ENCODE measurements around the gene RNF212.
A peak's percentile ranks its signal among the peaks of the same experiment; 100 is the strongest.

Gene RNF212, protein sequence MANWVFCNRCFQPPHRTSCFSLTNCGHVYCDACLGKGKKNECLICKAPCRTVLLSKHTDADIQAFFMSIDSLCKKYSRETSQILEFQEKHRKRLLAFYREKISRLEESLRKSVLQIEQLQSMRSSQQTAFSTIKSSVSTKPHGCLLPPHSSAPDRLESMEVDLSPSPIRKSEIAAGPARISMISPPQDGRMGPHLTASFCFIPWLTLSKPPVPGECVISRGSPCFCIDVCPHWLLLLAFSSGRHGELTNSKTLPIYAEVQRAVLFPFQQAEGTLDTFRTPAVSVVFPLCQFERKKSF

DNA sequence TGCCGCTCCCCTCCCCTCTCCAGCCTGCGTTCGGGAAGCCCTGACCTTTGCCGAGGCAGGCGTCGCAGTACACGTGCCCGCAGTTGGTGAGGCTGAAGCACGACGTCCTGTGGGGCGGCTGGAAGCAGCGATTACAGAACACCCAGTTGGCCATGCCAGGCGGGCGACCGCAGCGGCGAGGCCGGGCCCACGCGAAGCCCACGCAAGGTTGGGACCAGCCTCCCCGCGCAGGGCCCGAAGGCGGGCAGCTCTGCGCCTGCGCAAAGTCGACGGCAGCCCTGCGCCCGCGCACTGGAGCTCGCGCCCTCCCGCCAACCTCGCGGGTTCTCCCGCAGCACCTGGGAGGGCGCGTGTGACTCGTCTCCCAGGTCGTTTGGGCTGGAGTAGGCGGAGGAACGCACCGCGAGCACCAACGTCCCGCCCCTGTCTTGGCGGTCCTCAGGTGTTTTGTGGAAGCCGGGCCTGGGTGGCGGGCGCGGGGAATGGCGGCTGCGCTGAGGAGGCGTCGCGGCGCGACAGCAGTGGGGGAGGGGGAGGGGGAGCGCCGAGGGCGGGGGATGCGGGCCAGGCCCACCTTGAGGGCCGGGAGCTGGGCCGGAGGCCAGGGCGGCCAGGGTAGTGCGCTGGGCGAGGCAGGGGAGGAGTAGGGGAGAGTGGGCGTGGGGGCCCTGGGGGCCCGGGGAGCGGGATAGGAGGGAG lies at the start of gene RNF212:
Gene RNF212 (minus strand): TSS at position 254 of the 699 bp plus-strand sequence. CDS start 100 bp downstream, at position 154.
- Histone ChIP-seq H3K4me3 (ENCODE audit: low read depth in 1 of 2, low read length in 2 of 2) (peak within 1 kb of the TSS in 1 of 2 donors; percentile 58), H3K27me3 (ENCODE audit: control insufficient read depth in 1 of 2, insufficient read depth in 2 of 2, low read length in 2 of 2) (peaks cover 6 to 8% of the 10 kb centered on the region in 2 donors), H3K27ac (ENCODE audit: low read depth, low read length) (no peak within 1 kb of the TSS), H3K36me3 (ENCODE audit: control insufficient read depth in 1 of 2, insufficient read depth in 2 of 2, low read length in 2 of 2) (no peaks in the 10 kb centered on the region), H3K9me3 (ENCODE audit: control insufficient read depth in 1 of 2, low read length in 2 of 2) (no peaks in the 10 kb centered on the region), H3K4me1 (ENCODE audit: control insufficient read depth in 1 of 2, insufficient read depth in 2 of 2, low read length in 2 of 2) (peaks cover 0 to 4% of the 10 kb centered on the region in 2 donors), H3K9ac (ENCODE audit: low read depth in 1 of 2, low read length in 2 of 2) (no peak within 1 kb of the TSS)

DNA sequence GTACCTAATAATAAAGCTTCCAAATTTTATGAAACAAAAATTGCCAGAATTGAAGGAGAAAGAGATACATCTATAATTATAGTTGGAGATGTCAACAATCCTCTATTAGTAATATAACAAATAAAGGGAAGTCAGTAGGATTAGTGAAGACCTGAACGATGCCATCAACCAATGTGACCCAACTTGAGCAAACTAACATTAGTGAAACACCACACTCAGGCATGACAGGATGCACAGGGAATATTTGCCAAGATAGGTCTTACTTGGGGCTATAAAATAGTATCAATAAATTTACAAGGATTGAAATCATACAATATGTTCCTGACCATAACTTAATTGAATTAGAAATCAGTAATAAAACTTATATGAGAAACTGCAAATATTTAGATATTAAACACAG lies 47.0 kb upstream of the RNF212 start:
- peaks cover 6% of the 10 kb centered on the region in 2 donors for H3K9me3 ChIP-seq (ENCODE audit: control insufficient read depth in 1 of 2, low read length in 2 of 2)
- H3K4me3 ChIP-seq (ENCODE audit: low read depth in 1 of 2, low read length in 2 of 2), result no peak overlapping the region
- no peaks in the 10 kb centered on the region for H3K36me3 ChIP-seq (ENCODE audit: control insufficient read depth in 1 of 2, insufficient read depth in 2 of 2, low read length in 2 of 2)
- no peak overlapping the region for H3K27ac ChIP-seq (ENCODE audit: low read depth, low read length)
- peaks cover 0 to 2% of the 10 kb centered on the region in 2 donors for H3K27me3 ChIP-seq (ENCODE audit: control insufficient read depth in 1 of 2, insufficient read depth in 2 of 2, low read length in 2 of 2)
- H3K4me1 ChIP-seq (ENCODE audit: control insufficient read depth in 1 of 2, insufficient read depth in 2 of 2, low read length in 2 of 2), result peaks cover 0 to 7% of the 10 kb centered on the region in 2 donors
- no peak overlapping the region for H3K9ac ChIP-seq (ENCODE audit: low read depth in 1 of 2, low read length in 2 of 2)

DNA sequence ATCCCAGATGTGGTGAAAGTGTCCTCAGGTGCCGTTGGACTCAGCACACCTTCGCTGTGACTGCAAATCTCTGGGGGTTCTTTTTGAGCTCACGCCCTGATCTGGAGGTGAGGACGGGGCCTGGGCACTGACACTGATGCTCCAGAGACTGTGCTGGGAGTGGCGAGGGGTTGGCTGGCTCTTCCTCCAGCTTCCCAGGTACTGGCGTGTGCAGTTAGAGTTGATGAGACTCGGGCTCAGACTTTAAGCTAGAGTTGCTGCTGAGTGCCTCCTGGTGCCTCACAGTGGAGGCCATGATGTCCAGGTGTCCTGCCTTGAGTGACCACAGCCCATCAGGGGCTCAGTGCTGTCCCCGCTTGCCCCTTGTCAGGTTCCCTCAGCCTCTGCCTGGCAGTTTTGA lies 42.7 kb upstream of the RNF212 start:
- Histone ChIP-seq H3K27me3 (ENCODE audit: control insufficient read depth in 1 of 2, insufficient read depth in 2 of 2, low read length in 2 of 2) (peaks cover 8 to 13% of the 10 kb centered on the region in 2 donors), H3K36me3 (ENCODE audit: control insufficient read depth in 1 of 2, insufficient read depth in 2 of 2, low read length in 2 of 2) (no peaks in the 10 kb centered on the region), H3K4me1 (ENCODE audit: control insufficient read depth in 1 of 2, insufficient read depth in 2 of 2, low read length in 2 of 2) (peaks cover 0 to 7% of the 10 kb centered on the region in 2 donors), H3K4me3 (ENCODE audit: low read depth in 1 of 2, low read length in 2 of 2) (no peak overlapping the region), H3K27ac (ENCODE audit: low read depth, low read length) (no peak overlapping the region), H3K9me3 (ENCODE audit: control insufficient read depth in 1 of 2, low read length in 2 of 2) (peaks cover 6% of the 10 kb centered on the region in 2 donors), H3K9ac (ENCODE audit: low read depth in 1 of 2, low read length in 2 of 2) (no peak overlapping the region)

DNA sequence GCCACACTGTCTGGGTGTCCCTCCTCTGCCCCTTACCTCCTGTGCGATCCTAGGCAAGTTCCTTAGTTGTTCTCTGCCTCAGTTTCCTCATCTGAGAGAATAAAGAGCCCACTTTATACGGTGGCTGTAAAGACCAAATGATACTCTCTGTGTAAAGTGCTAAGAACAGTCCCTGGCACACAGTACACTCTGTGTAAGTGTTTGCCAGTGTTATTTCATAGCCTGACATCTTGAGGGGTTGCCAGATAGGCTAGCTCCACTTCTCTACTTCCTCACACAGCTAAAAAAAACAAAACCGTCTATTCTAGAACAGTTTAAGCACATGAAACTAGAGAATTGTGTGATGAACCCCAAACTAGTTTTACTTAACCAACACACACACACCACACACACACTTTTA lies 42.0 kb upstream of the RNF212 start:
- H3K4me3 ChIP-seq (ENCODE audit: low read depth in 1 of 2, low read length in 2 of 2), result no peak overlapping the region

DNA sequence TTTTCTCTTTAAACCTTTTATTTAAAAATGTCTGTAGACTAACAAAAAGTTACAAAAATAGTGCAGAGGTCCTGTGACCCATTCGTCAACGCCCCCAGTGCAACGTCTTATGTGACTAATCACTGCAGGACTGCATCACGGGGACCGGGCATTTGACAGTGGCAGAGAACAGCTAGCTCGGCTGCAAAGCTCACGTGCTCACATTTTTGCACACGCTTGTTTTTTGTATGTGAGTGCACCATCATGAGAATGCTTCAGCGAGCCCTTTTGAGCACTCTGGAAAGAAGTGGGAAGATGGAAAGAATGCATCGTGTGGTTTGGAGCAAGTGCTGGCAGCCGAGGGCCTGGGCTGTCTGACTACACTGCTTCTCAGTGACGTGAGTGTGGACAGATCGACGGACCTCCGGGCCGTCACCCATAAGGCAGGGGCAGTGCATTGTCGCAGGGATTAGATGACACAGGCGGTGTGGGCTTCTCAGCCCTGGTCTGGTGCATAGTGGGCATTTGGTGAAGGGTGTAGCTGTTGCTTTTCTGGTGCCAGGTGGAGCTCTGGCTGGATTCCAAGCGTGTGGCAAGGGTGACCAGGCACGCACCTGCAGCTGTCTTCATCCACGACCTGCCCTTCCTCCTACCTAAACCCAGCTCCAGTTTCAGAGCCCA lies 41.3 kb upstream of the RNF212 start:
- Histone ChIP-seq H3K36me3 (ENCODE audit: control insufficient read depth in 1 of 2, insufficient read depth in 2 of 2, low read length in 2 of 2) (no peaks in the 10 kb centered on the region), H3K9ac (ENCODE audit: low read depth in 1 of 2, low read length in 2 of 2) (no peak overlapping the region), H3K4me3 (ENCODE audit: low read depth in 1 of 2, low read length in 2 of 2) (peak overlapping the region in 1 of 2 donors; percentile 14)

More for the DNA sequence above, 42.0 kb upstream of the RNF212 start:
- peaks cover 0 to 7% of the 10 kb centered on the region in 2 donors for H3K4me1 ChIP-seq (ENCODE audit: control insufficient read depth in 1 of 2, insufficient read depth in 2 of 2, low read length in 2 of 2)
- no peak overlapping the region for H3K27ac ChIP-seq (ENCODE audit: low read depth, low read length)
- peaks cover 6% of the 10 kb centered on the region in 2 donors for H3K9me3 ChIP-seq (ENCODE audit: control insufficient read depth in 1 of 2, low read length in 2 of 2)
- peaks cover 8 to 13% of the 10 kb centered on the region in 2 donors for H3K27me3 ChIP-seq (ENCODE audit: control insufficient read depth in 1 of 2, insufficient read depth in 2 of 2, low read length in 2 of 2)
- no peak overlapping the region for H3K9ac ChIP-seq (ENCODE audit: low read depth in 1 of 2, low read length in 2 of 2)
- H3K36me3 ChIP-seq (ENCODE audit: control insufficient read depth in 1 of 2, insufficient read depth in 2 of 2, low read length in 2 of 2), result no peaks in the 10 kb centered on the region

DNA sequence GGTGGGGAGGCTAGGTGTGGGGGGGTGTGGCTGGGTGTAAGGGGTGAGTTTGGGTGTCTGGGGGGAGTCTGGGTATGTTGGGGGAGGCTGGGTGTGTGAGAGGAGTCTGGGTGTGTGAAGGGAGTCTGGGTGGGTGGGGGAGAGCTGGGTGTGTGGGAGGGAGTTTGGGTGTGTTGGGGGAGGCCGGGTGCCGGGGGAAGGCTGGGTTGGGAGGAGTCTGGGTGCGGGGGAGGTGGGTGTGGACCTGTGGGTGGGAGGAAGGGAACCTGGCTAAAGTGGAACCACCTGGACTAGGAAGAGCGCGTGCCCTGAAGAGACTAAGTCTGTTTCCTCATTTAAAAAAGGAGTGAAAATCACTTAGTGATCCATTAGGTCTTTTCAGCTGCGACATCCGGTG lies 40.8 kb upstream of the RNF212 start:
- H3K36me3 ChIP-seq (ENCODE audit: control insufficient read depth in 1 of 2, insufficient read depth in 2 of 2, low read length in 2 of 2), result no peaks in the 10 kb centered on the region
- peaks cover 0 to 7% of the 10 kb centered on the region in 2 donors for H3K4me1 ChIP-seq (ENCODE audit: control insufficient read depth in 1 of 2, insufficient read depth in 2 of 2, low read length in 2 of 2)
- peaks cover 6% of the 10 kb centered on the region in 2 donors for H3K9me3 ChIP-seq (ENCODE audit: control insufficient read depth in 1 of 2, low read length in 2 of 2)
- no peak overlapping the region for H3K4me3 ChIP-seq (ENCODE audit: low read depth in 1 of 2, low read length in 2 of 2)
- peaks cover 8 to 13% of the 10 kb centered on the region in 2 donors for H3K27me3 ChIP-seq (ENCODE audit: control insufficient read depth in 1 of 2, insufficient read depth in 2 of 2, low read length in 2 of 2)
- no peak overlapping the region for H3K9ac ChIP-seq (ENCODE audit: low read depth in 1 of 2, low read length in 2 of 2)
- H3K27ac ChIP-seq (ENCODE audit: low read depth, low read length), result no peak overlapping the region

More for the DNA sequence above, 41.3 kb upstream of the RNF212 start:
- H3K9me3 ChIP-seq (ENCODE audit: control insufficient read depth in 1 of 2, low read length in 2 of 2), result peaks cover 6% of the 10 kb centered on the region in 2 donors
- peaks cover 8 to 13% of the 10 kb centered on the region in 2 donors for H3K27me3 ChIP-seq (ENCODE audit: control insufficient read depth in 1 of 2, insufficient read depth in 2 of 2, low read length in 2 of 2)
- H3K4me1 ChIP-seq (ENCODE audit: control insufficient read depth in 1 of 2, insufficient read depth in 2 of 2, low read length in 2 of 2), result peaks cover 0 to 7% of the 10 kb centered on the region in 2 donors
- H3K27ac ChIP-seq (ENCODE audit: low read depth, low read length), result no peak overlapping the region

DNA sequence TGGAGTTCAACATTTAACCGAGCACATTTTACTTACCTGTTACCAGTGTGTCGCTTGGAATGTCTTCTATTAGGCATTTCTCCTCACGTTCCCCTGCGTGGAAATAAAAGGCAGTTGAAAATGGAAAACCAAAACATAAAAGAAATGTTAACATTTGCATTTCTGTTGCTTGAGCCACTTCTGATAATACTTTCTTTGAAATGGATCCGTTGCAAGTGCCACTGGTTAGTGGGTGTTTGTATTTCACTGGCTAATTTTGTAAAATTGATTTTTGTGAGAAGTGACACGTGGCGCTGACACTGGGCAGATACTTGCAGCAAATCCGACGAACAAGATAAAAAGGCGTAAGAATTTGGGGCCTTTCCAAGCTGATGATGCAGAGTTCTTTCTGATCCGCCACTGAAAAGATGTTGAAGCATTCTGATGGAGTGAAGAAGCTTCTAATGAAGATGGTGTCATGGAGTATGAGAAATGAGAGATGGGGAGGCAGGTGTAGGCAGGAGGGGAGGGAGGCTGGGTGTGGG lies 40.3 kb upstream of the RNF212 start:
- H3K4me3 ChIP-seq (ENCODE audit: low read depth in 1 of 2, low read length in 2 of 2), result no peak overlapping the region
- no peaks in the 10 kb centered on the region for H3K36me3 ChIP-seq (ENCODE audit: control insufficient read depth in 1 of 2, insufficient read depth in 2 of 2, low read length in 2 of 2)
- no peak overlapping the region for H3K27ac ChIP-seq (ENCODE audit: low read depth, low read length)
- H3K27me3 ChIP-seq (ENCODE audit: control insufficient read depth in 1 of 2, insufficient read depth in 2 of 2, low read length in 2 of 2), result peaks cover 8 to 13% of the 10 kb centered on the region in 2 donors
- peaks cover 6% of the 10 kb centered on the region in 2 donors for H3K9me3 ChIP-seq (ENCODE audit: control insufficient read depth in 1 of 2, low read length in 2 of 2)
- no peak overlapping the region for H3K9ac ChIP-seq (ENCODE audit: low read depth in 1 of 2, low read length in 2 of 2)
- peaks cover 0 to 7% of the 10 kb centered on the region in 2 donors for H3K4me1 ChIP-seq (ENCODE audit: control insufficient read depth in 1 of 2, insufficient read depth in 2 of 2, low read length in 2 of 2)

DNA sequence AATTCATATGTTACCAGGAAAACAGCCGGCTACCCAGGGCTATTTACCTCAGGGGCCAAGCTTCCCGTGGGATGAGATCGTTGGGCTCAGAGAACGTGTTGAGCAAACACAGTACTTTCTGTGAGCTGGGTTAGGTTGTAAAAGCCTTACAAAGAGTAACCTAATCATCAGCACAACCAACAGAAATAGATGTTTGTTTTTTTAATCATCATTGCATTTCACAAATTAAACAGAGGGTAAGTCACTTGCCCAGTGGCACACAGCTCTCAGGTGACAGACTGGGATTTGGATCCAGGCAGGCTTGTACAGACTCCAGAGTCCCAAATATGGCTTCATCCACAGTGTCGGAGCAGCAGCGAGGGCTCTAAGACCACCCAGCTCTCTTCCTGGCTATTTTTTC lies 38.9 kb upstream of the RNF212 start:
- peaks cover 0 to 7% of the 10 kb centered on the region in 2 donors for H3K4me1 ChIP-seq (ENCODE audit: control insufficient read depth in 1 of 2, insufficient read depth in 2 of 2, low read length in 2 of 2)
- H3K36me3 ChIP-seq (ENCODE audit: control insufficient read depth in 1 of 2, insufficient read depth in 2 of 2, low read length in 2 of 2), result no peaks in the 10 kb centered on the region
- no peaks in the 10 kb centered on the region for H3K9me3 ChIP-seq (ENCODE audit: control insufficient read depth in 1 of 2, low read length in 2 of 2)
- H3K4me3 ChIP-seq (ENCODE audit: low read depth in 1 of 2, low read length in 2 of 2), result no peak overlapping the region
- H3K9ac ChIP-seq (ENCODE audit: low read depth in 1 of 2, low read length in 2 of 2), result no peak overlapping the region
- peaks cover 8 to 13% of the 10 kb centered on the region in 2 donors for H3K27me3 ChIP-seq (ENCODE audit: control insufficient read depth in 1 of 2, insufficient read depth in 2 of 2, low read length in 2 of 2)
- no peak overlapping the region for H3K27ac ChIP-seq (ENCODE audit: low read depth, low read length)

DNA sequence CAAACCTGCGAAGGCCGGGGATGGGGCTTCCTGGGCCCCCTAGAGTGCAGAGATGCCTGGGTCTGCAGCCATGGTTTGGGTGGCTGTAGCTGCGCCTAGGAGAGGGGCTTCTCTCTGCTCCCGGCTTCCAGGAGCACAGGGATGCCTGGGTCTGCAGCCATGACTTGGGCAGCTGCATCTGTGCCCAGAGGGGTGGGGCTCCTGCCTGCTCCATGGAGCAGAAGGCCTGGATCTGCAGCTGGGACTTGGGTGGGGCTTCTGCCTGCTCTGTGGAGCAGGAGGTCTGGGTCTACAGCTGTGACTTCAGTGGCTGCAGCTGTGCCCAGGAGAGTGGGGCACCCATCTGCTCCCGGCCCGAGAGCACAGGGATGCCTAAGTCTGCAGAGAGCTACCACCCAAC lies 38.2 kb upstream of the RNF212 start:
- Histone ChIP-seq H3K36me3 (ENCODE audit: control insufficient read depth in 1 of 2, insufficient read depth in 2 of 2, low read length in 2 of 2) (no peaks in the 10 kb centered on the region), H3K4me3 (ENCODE audit: low read depth in 1 of 2, low read length in 2 of 2) (no peak overlapping the region), H3K9me3 (ENCODE audit: control insufficient read depth in 1 of 2, low read length in 2 of 2) (no peaks in the 10 kb centered on the region), H3K4me1 (ENCODE audit: control insufficient read depth in 1 of 2, insufficient read depth in 2 of 2, low read length in 2 of 2) (peaks cover 0 to 7% of the 10 kb centered on the region in 2 donors), H3K27ac (ENCODE audit: low read depth, low read length) (no peak overlapping the region), H3K9ac (ENCODE audit: low read depth in 1 of 2, low read length in 2 of 2) (no peak overlapping the region), H3K27me3 (ENCODE audit: control insufficient read depth in 1 of 2, insufficient read depth in 2 of 2, low read length in 2 of 2) (peaks cover 8 to 13% of the 10 kb centered on the region in 2 donors)

All from duodenal mucosa (tissue), 2 donors.